ENCODE results near the gene ZNF341. TPM values are rescaled to one million over a fixed set of nuclear protein-coding genes. Genes with fewer than 3 reads are reported as not detected.

ZNF341 gene
- total RNA-seq, 1 donor from 2014 or later = 8.3 TPM

GRCh38 chr20:33796907-33797544 lies 65.2 kb downstream of the ZNF341 start:
- DNase-seq (ENCODE audit: low spot score, unreplicated experiment) = no peak
- Mint-ChIP-seq H3K9me3 (ENCODE audit: low read depth) (peaks cover 9% of the 10 kb centered on the region), H3K4me3 (ENCODE audit: low read depth) (peak overlapping the region; percentile 47), H3K4me1 (ENCODE audit: low read depth) (peaks cover 22% of the 10 kb centered on the region), H3K36me3 (ENCODE audit: insufficient read depth) (peaks cover 3% of the 10 kb centered on the region), H3K27ac (peak overlapping the region; percentile 98), H3K27me3 (no peaks in the 10 kb centered on the region)
- no peak for TF ChIP-seq CTCF (IDR thresholded peaks at IDR 0.05; ENCODE audit: unreplicated experiment)

- peaks cover 21% of the 10 kb centered on the region for H3K4me1 Mint-ChIP-seq (ENCODE audit: low read depth)
- no peaks in the 10 kb centered on the region for H3K27me3 Mint-ChIP-seq
- no peak for DNase-seq (ENCODE audit: low spot score, unreplicated experiment)
- H3K9me3 Mint-ChIP-seq (ENCODE audit: low read depth) = peaks cover 9% of the 10 kb centered on the region
- no peak overlapping the region for H3K4me3 Mint-ChIP-seq (ENCODE audit: low read depth)
- H3K36me3 Mint-ChIP-seq (ENCODE audit: insufficient read depth) = peaks cover 3% of the 10 kb centered on the region
- TF ChIP-seq CTCF (IDR thresholded peaks at IDR 0.05; ENCODE audit: unreplicated experiment) = no peak
- H3K27ac Mint-ChIP-seq = peak overlapping the region; percentile 60
Measured at GRCh38 chr20:33798444-33798843, 66.6 kb downstream of the ZNF341 start.

- TF ChIP-seq CTCF (IDR thresholded peaks at IDR 0.05; ENCODE audit: unreplicated experiment) = no peak
- H3K36me3 Mint-ChIP-seq (ENCODE audit: insufficient read depth) = no peaks in the 10 kb centered on the region
- H3K9me3 Mint-ChIP-seq (ENCODE audit: low read depth) = peaks cover 4% of the 10 kb centered on the region
- H3K4me1 Mint-ChIP-seq (ENCODE audit: low read depth) = no peaks in the 10 kb centered on the region
- no peak overlapping the region for H3K27ac Mint-ChIP-seq
- no peaks in the 10 kb centered on the region for H3K27me3 Mint-ChIP-seq
- H3K4me3 Mint-ChIP-seq (ENCODE audit: low read depth) = no peak overlapping the region
- DNase-seq (ENCODE audit: low spot score, unreplicated experiment) = no peak
Measured at GRCh38 chr20:33803921-33804337, 72.1 kb downstream of the ZNF341 start.

- H3K27me3 Mint-ChIP-seq = no peaks in the 10 kb centered on the region
- H3K4me1 Mint-ChIP-seq (ENCODE audit: low read depth) = peaks cover 13% of the 10 kb centered on the region
- DNase-seq (ENCODE audit: low spot score, unreplicated experiment) = no peak
- peaks cover 1% of the 10 kb centered on the region for H3K36me3 Mint-ChIP-seq (ENCODE audit: insufficient read depth)
- H3K4me3 Mint-ChIP-seq (ENCODE audit: low read depth) = no peak overlapping the region
- H3K9me3 Mint-ChIP-seq (ENCODE audit: low read depth) = no peaks in the 10 kb centered on the region
- no peak overlapping the region for H3K27ac Mint-ChIP-seq
- no peak for TF ChIP-seq CTCF (IDR thresholded peaks at IDR 0.05; ENCODE audit: unreplicated experiment)
Measured at GRCh38 chr20:33808388-33808787, 76.6 kb downstream of the ZNF341 start.

- Mint-ChIP-seq H3K27ac (no peak overlapping the region), H3K9me3 (ENCODE audit: low read depth) (no peaks in the 10 kb centered on the region), H3K27me3 (no peaks in the 10 kb centered on the region), H3K36me3 (ENCODE audit: insufficient read depth) (peaks cover 3% of the 10 kb centered on the region), H3K4me1 (ENCODE audit: low read depth) (peaks cover 28% of the 10 kb centered on the region), H3K4me3 (ENCODE audit: low read depth) (no peak overlapping the region)
- DNase-seq (ENCODE audit: low spot score, unreplicated experiment) = no peak
- TF ChIP-seq CTCF (IDR thresholded peaks at IDR 0.05; ENCODE audit: unreplicated experiment) = no peak
Measured at GRCh38 chr20:33810259-33810658, 78.5 kb downstream of the ZNF341 start.

Measured in progenitor cell of endocrine pancreas (in vitro differentiated cells).